Gastroesophageal sphincter (tissue), 4 donors: ENCODE data around the gene ABCG1. TPM values are rescaled to one million over a fixed set of nuclear protein-coding genes. Genes with fewer than 3 reads are reported as not detected.

Experiments
- ATAC-seq: fragments of 150-250 bp; one replicate; pipeline ENCODE4 v1.9.1; 2016; ENCODE audit warnings: mild to moderate bottlenecking, moderate library complexity
- H3K27ac ChIP-seq, 4 donors: fragments of 200-600 bp; sonication (generic) in 3 of 4; 1 replicate in 3 of 4; 2 replicates in 1 of 4; pipeline ENCODE4 v1.5.1; 2016 to 2019
- H3K27me3 ChIP-seq: fragments of 200-600 bp; sonication (generic); one replicate; pipeline ENCODE4 v1.5.1; 2019
- H3K36me3 ChIP-seq, 2 donors: fragments of 200-600 bp; sonication (generic); one replicate each; pipeline ENCODE4 v1.5.1; 2019; ENCODE audit warnings: control low read depth in 1 of 2
- H3K4me1 ChIP-seq, 3 donors: fragments of 200-600 bp; sonication (generic); 1 replicate in 2 of 3; 2 replicates in 1 of 3; pipeline ENCODE4 v1.5.1; 2016 to 2019; ENCODE audit warnings: control low read depth in 2 of 3
- H3K4me3 ChIP-seq, 2 donors: fragments of 200-600 bp; sonication (generic); one replicate each; pipeline ENCODE4 v1.5.1; 2019; ENCODE audit warnings: mild to moderate bottlenecking in 1 of 2, moderate library complexity in 1 of 2
- H3K9me3 ChIP-seq, 3 donors: fragments of 200-600 bp; sonication (generic); one replicate each; pipeline ENCODE4 v1.5.1; 2017 to 2019; ENCODE audit warnings: control low read depth in 2 of 3
- EP300 ChIP-seq: sonication (generic); formaldehyde crosslinking; IDR thresholded peaks from one replicate; pipeline ENCODE4 v1.6.1; 2017; ENCODE audit warnings: antibody characterized with exemption, mild to moderate bottlenecking
- POLR2A ChIP-seq, 2 donors: fragments of 450-650 bp; IDR thresholded peaks; one replicate each; pipeline ENCODE4 v1.6.1; 2017; ENCODE audit warnings: antibody characterized with exemption in 2 of 2, mild to moderate bottlenecking in 2 of 2, moderate library complexity in 1 of 2
- POLR2AphosphoS5 ChIP-seq: sonication (generic); formaldehyde crosslinking; IDR thresholded peaks from one replicate; pipeline ENCODE4 v1.6.1; 2017; ENCODE audit warnings: antibody characterized with exemption
- WGBS, 2 donors: methylation state at CpG; one replicate each; pipeline ENCODE4 v1.1.5; 2018; ENCODE audit warnings: low coverage in 1 of 2; 5-methylcytosine and 5-hydroxymethylcytosine counted together
- total RNA-seq, 4 donors: library from RNA; depleted of rRNA; stranded (reverse); fragments of >200 nt; gene quantifications; one replicate each; pipeline ENCODE4 v1.1.0, GENCODE V29; 2016
- TF ChIP-seq, protein P1 (sequence below), 4 experiments: fragments of 200-600 bp in 2 of 4; fragments of 450-650 bp in 2 of 4; sonication (generic) in 1 of 4; IDR thresholded peaks; one replicate each; pipeline ENCODE4 v1.5.1; 2017 to 2019; ENCODE audit warnings: antibody characterized with exemption in 4 of 4, mild to moderate bottlenecking in 2 of 4, moderate library complexity in 2 of 4

Gene ABCG1
- total RNA-seq, 4 donors from 2014 or later, result 15.9 to 21.8 (median 18.0) TPM

DNA sequence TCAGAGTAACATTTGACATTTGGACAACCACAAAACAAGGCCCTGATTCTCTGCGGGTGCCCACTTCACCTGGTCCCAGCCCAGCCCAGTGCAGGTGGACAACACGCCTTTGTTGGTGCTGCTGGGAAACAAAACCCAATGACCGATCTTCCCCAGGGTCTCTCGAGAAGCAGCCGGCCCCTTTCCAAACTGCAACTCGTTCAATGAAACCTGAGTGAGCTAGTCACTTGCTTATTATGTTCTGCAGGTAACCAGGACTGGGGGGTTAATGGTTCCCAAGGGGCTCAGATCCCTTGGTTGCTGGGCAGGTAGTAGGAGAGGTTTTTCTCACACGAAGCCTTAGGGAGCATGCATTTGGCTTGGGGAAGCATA is 42.9 kb downstream of the ABCG1 start:
- ATAC-seq, result no peak
- TF ChIP-seq POLR2AphosphoS5 (no peak), POLR2A (IDR thresholded peaks at IDR 0.05) (no peak), EP300 (no peak)
- TF ChIP-seq, protein P1, sequence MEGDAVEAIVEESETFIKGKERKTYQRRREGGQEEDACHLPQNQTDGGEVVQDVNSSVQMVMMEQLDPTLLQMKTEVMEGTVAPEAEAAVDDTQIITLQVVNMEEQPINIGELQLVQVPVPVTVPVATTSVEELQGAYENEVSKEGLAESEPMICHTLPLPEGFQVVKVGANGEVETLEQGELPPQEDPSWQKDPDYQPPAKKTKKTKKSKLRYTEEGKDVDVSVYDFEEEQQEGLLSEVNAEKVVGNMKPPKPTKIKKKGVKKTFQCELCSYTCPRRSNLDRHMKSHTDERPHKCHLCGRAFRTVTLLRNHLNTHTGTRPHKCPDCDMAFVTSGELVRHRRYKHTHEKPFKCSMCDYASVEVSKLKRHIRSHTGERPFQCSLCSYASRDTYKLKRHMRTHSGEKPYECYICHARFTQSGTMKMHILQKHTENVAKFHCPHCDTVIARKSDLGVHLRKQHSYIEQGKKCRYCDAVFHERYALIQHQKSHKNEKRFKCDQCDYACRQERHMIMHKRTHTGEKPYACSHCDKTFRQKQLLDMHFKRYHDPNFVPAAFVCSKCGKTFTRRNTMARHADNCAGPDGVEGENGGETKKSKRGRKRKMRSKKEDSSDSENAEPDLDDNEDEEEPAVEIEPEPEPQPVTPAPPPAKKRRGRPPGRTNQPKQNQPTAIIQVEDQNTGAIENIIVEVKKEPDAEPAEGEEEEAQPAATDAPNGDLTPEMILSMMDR (IDR thresholded peaks at IDR 0.05), result no peak
- no peaks in the 10 kb centered on the region for H3K27me3 ChIP-seq
- peaks cover 0 to 71% (median 31%) of the 10 kb centered on the region in 3 donors for H3K4me1 ChIP-seq
- no peaks in the 10 kb centered on the region for H3K36me3 ChIP-seq
- WGBS, 2 donors, result 95% methylated on average over 4 of the region's 7 CpGs; no CpG with 5 or more reads in 1 of the 2 donors
- H3K27ac ChIP-seq, result peak overlapping the region in 3 of 4 donors; percentile 21 to 72 (median 70)
- H3K9me3 ChIP-seq, result no peaks in the 10 kb centered on the region
- no peak overlapping the region for H3K4me3 ChIP-seq

DNA sequence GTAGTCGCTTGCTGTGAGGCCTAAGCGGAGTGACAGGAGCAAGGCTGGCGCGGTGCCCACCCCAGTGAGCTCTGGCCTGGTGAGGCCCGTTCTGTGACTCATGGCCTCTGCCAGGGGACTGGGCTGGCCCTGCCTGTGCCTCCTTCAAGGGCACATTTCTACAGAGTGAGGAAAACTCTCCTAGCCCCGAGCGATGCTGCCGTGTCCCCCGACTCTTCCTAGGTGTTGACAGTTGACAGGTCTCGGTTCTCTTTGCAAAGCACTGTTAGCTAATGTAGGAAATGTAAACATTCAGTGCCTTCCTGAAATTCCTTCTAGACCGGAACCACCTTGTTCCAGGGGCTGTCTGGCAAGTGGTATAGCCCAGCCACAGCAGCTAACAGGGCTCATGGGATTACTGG is 43.9 kb downstream of the ABCG1 start:
- Histone ChIP-seq H3K36me3 (no peaks in the 10 kb centered on the region), H3K4me1 (peaks cover 0 to 61% (median 31%) of the 10 kb centered on the region in 3 donors), H3K4me3 (no peak overlapping the region), H3K27ac (peak overlapping the region in 3 of 4 donors; percentile 70 to 72 (median 70)), H3K9me3 (no peaks in the 10 kb centered on the region), H3K27me3 (no peaks in the 10 kb centered on the region)
- TF ChIP-seq, protein P1 (IDR thresholded peaks at IDR 0.05), result no peak
- TF ChIP-seq EP300 (no peak), POLR2A (IDR thresholded peaks at IDR 0.05) (no peak), POLR2AphosphoS5 (peak; percentile 39)
- peak; percentile 55 for ATAC-seq
- WGBS, 2 donors, result 19 to 32% methylated on average over 4 to 11 of the region's 11 CpGs

DNA sequence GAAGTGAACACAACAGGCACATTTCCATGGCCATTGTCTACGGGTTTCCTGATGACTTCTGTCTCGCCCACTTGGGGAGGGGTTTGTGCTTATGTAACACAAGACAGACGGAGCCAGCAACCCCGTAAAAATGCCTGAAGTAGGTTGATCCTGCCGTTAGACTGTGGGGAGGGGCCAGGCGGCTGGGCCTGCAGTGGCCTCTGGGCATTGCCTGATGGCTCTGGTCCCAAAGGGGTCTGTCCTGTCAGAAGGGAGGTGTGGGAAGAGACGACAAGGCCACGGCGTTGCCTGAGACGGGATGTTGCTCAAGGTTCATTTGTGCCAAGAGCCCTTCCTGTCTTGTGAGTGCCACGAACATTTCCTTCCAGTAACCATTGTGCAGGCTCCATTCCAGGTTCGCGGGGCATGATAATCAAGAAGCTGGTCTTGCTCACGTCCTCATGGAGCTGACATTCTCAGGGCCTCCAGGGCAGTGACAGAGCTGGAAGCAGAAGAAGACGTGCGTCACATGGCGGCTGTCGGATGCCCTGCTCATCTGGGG is 44.7 kb downstream of the ABCG1 start:
- Histone ChIP-seq H3K9me3 (no peaks in the 10 kb centered on the region), H3K4me1 (peaks cover 0 to 54% (median 31%) of the 10 kb centered on the region in 3 donors), H3K4me3 (no peak overlapping the region), H3K36me3 (no peaks in the 10 kb centered on the region), H3K27ac (peak overlapping the region in 3 of 4 donors; percentile 70 to 72 (median 70)), H3K27me3 (no peaks in the 10 kb centered on the region)
- TF ChIP-seq EP300, result no peak
- no peak for TF ChIP-seq POLR2A (IDR thresholded peaks at IDR 0.05)
- peak; percentile 7 for TF ChIP-seq POLR2AphosphoS5
- TF ChIP-seq, protein P1 (IDR thresholded peaks at IDR 0.05), result no peak
- 71 to 77% methylated on average over 5 to 12 of the region's 18 CpGs for WGBS, 2 donors
- ATAC-seq, result peak; percentile 56

DNA sequence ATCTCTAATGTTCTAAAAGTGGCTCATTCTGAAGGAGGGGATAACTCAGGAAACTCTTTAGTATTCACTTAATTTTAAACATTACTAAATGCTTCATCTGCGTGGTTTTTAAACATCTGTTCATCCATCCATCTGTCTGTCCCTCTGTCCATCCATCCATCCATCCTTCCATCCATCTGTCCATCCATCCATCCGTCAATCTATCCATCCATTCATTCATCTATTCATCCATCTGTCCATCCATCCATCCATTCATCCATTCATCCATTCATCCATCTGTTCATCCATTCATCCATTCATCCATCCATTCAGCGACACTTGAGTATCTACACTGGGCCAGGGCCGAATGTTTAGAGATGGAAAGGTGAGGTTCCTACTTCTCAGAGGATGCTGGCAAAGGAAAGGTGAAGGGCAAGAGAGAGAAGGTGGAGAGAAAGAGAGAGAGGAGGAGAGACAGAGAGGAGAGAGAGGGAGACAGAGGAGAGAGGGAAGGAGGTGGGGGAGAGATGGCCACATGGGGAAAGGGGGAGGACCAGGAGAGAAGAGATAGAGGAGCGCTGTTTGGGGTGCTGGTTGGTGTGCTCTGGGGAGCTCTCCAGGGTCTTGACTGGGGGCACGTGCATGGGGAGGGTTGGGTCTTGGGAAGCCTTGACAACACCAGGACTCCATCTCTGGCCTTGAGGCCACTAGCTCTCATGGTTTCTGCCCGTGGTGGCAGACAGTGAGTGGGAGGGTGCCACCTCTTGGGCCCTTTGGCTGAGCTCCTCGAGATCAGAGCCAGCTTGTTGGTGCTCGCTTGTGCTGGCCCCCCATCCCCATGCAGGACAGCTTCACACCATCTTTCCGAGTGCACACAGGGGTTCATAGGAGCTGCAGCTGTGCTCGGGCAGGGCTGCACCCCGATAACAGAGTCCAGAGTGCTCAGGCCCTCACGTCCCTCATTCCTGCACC is 45.6 kb downstream of the ABCG1 start:
- Histone ChIP-seq H3K27ac (peak overlapping the region in 3 of 4 donors; percentile 70 to 72 (median 70)), H3K4me1 (peaks cover 0 to 45% (median 28%) of the 10 kb centered on the region in 3 donors), H3K36me3 (no peaks in the 10 kb centered on the region), H3K9me3 (no peaks in the 10 kb centered on the region), H3K27me3 (no peaks in the 10 kb centered on the region), H3K4me3 (no peak overlapping the region)
- ATAC-seq, result no peak
- 79 to 86% methylated on average over 5 to 9 of the region's 13 CpGs for WGBS, 2 donors
- TF ChIP-seq EP300 (no peak), POLR2A (IDR thresholded peaks at IDR 0.05) (no peak), POLR2AphosphoS5 (no peak)
- TF ChIP-seq, protein P1 (IDR thresholded peaks at IDR 0.05), result no peak
